Thyroid gland (tissue), 4 donors: ENCODE measurements around the gene TROAP.

Source experiments
- POLR2A ChIP-seq, 2 donors: fragments of 450-650 bp; IDR thresholded peaks; one replicate each; pipeline ENCODE4 v1.6.1; 2017; ENCODE audit warnings: antibody characterized with exemption in 2 of 2, mild to moderate bottlenecking in 2 of 2, moderate library complexity in 1 of 2
- TF ChIP-seq, protein P1 (sequence below), 6 experiments: fragments of 200-600 bp in 3 of 6; fragments of 450-650 bp in 3 of 6; sonication (generic) in 3 of 6; IDR thresholded peaks; one replicate each; pipeline ENCODE4 v1.5.1; 2016 to 2019; ENCODE audit warnings: antibody characterized with exemption in 6 of 6, mild to moderate bottlenecking in 2 of 6, inconsistent platforms in 1 of 6, moderate library complexity in 1 of 6

DNA sequence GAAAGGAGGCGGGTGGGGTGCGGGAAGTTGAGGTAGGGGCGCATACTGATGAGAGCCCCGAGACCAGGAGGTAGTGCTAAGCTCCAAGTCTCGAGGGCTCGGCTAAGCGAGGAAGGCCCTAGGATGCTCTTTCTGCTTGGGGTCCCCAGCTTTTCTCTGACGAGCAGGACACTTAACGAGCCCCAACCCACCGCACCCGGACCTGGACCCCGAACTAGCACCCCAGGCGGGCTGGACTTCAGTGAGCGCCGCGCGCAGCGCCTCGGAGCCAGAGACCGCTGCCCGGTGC lies 18.7 kb downstream of the TROAP start:
- TF ChIP-seq, protein P1, sequence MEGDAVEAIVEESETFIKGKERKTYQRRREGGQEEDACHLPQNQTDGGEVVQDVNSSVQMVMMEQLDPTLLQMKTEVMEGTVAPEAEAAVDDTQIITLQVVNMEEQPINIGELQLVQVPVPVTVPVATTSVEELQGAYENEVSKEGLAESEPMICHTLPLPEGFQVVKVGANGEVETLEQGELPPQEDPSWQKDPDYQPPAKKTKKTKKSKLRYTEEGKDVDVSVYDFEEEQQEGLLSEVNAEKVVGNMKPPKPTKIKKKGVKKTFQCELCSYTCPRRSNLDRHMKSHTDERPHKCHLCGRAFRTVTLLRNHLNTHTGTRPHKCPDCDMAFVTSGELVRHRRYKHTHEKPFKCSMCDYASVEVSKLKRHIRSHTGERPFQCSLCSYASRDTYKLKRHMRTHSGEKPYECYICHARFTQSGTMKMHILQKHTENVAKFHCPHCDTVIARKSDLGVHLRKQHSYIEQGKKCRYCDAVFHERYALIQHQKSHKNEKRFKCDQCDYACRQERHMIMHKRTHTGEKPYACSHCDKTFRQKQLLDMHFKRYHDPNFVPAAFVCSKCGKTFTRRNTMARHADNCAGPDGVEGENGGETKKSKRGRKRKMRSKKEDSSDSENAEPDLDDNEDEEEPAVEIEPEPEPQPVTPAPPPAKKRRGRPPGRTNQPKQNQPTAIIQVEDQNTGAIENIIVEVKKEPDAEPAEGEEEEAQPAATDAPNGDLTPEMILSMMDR (IDR thresholded peaks at IDR 0.05), result no peak
- no peak for TF ChIP-seq POLR2A (IDR thresholded peaks at IDR 0.05)
